HuH-7.5 (cell line): ENCODE results near the gene ALS2CL.

Experiments
- DNase-seq: peaks from one replicate; pipeline ENCODE4 v3.0.0; 2011; ENCODE audit warnings: low spot score

Gene ALS2CL

DNA sequence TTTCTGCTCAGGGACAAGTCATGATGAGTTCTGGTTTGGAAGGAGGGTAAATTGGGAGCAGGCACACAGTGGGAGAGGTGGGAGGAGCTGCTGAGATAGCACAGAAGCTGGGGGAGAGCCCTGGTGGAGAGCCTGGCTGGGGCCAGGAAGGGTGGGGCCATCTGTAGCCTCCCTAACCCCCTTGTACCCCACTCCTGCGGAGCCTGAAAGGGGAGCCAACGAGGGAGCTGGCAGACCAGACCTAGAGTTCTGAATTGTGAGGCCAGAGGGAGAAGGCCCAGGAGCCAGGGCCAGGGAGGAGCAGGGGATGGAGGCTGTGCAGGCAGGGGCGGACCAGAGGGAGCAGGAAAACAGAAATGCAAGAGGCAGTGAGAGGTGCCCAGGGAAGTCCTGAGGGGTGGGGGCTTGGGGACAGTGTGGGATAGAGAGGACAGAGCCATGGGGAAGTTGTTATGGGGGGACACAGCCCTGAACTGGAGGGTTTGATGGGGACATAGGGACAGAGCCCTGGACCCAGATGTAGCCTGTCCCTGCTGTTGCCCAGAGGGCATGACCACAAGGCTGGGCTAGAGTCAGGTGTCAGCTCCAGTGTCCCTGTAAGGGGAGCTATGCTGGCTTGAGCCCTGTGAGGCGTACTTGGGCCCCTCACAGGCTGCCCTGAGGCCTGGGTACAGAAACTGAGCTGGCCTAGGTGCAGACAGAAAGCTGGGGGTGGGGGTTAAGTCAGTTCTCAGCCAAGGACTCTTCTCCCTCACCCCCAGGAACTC, 8.9 kb upstream of the ALS2CL start:
- DNase-seq, result no peak

GRCh38 chr3:46701181-46701939, 7.9 kb upstream of the ALS2CL start, which contains the start of gene TMIE:
TMIE (plus strand) TSS chr3:46701392; CDS start chr3:46701488, 96 bp downstream.
- no peak for DNase-seq

- no peak for DNase-seq
Observed at GRCh38 chr3:46700772-46701171, 7.3 kb upstream of the ALS2CL start.

GRCh38 chr3:46699676-46700523, 6.4 kb upstream of the ALS2CL start:
- no peak for DNase-seq

DNA sequence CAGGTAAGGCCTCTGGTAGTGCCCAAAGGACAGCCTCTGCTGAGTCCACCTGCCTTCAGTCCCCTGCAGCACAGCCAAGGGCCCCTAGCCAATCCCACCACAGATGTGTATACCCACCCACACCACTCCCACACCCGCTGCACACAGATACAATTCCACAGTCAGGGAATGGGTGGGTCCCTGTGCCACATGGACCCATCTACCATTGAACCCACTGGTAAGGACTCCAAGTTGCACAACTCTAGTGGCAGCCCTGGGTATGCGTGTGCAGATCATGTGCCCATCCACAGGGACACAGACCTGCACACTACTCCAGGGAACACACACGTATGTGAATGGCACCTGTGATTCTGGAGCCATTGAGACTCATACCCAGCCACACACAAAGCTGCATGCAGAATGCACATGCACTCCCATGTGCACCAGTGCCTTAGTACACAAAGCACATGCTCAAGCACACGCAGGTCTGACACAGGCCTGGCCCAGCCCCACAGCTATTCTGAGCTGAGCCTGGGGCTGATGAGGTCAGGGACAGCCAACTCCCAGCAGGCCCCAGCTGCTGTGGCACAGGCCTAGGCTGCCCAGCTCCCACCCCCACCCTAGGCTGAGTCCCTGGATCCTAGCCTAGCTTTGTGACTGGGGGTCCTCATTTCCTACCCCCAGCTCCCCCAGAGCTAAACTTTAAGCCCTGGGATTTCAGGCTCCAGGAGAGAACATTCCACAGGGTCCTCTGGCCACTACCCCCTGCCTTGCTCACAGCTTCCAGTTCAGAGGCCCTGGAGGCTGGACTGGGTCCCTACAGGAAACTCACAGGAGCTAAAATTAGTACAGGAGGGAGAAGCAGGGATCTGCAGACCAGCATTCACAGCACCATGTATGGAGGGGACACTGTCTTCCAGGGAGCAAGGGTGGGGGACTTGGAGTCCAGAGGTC, 2.7 kb upstream of the ALS2CL start:
- no peak for DNase-seq

- DNase-seq, result peak; percentile 75
Observed at GRCh38 chr3:46695177-46695961, 1.9 kb upstream of the ALS2CL start.

DNA sequence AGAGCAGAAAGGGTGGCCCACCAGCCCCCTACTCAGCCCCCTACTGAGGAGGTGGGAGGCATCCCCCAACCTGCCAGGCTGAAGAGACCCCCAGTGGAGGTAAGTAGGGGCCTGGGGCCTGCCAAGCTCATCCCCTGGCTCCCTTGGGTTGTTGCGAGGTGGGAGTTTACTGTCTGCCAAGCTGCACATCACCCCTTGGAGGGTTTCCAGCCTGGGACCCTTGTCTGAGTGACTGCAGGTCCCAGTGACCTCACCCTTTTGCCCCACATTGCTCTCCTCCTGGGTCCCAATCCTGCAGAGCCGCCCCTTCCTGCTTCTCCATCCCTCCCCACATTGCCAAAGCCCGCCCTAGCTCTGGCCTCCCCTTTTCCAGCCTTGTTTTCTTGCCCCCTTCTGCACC, 1.0 kb upstream of the ALS2CL start:
- no peak for DNase-seq

DNA sequence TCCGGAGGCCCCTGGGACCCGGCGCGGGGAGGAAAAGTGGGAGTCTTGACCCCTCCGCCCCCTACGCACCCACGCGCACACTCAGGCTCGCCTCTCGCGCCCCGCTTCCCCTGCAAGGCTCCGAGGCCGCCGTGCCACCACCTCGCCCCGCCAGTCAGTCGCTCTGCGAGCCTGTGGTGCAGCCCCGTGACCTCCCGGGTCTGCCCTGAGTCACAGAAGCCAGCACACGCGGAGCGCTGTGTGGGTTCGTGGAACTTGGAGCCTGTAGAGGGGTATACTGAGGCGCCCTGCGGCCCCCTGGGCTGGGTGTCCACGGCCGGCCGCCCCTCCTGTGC, 380 bp upstream of the ALS2CL start:
- DNase-seq, result no peak

DNA sequence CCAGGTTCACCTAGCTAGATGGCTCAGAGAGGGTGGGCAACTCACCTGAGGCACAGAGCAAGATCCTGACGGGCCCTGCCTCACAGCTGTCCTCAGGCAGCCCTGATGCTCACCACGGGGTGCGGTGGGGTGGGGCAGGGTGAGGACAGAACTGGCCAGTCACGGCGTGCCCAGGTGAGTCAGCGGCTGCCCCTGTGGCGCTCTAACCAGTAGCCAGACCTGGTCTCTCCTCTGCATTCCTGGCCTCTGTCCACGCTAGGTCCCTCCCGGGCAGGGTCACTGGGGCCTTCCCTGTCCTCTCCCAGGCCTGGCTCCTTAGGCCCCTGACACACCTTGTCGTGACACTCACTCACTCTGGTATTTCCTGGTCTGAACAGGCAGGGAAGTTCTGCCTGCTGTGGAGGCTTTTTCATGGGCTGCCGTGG, 901 bp downstream of the ALS2CL start:
- DNase-seq, result peak; percentile 74

- DNase-seq, result no peak
Observed at GRCh38 chr3:46690798-46691197, 2.7 kb downstream of the ALS2CL start.

GRCh38 chr3:46685446-46685845, 8.0 kb downstream of the ALS2CL start:
- DNase-seq, result no peak

- DNase-seq, result no peak
Observed at GRCh38 chr3:46684891-46685290, 8.6 kb downstream of the ALS2CL start.

- DNase-seq, result no peak
Observed at GRCh38 chr3:46682974-46683373, 10.5 kb downstream of the ALS2CL start.

DNA sequence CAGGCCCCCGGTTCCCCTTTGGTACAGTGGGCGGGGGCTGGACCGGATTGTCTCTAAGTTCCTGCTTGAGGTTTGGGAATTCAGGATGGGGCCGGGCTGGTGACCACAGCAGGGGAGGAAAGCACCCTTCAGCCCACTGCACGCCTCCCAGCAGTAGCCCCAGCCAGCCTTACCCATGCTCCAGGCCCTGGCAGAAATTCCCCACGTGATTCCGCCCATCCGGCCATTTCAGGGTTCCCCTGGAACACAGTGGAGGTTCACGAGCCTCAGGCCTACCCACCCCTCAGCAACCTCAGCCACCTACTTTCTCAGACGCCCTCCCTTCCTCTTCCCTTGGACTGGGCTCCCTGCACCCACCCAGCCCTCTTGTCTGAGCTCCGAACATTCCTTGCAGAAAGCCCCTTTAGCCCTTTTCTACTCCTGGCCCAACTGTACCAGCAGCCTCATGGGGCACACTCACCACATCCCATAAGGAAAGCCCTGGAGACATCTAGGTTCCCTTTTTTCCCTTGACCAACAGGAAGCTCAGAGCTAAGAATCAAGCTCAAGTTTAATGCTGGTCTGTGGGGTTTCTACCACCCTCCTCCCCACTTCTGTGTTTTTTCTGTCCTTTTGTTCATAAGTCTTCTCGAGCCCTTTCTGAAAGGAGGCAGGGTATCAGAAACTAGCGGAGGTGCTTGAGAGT, 11.5 kb downstream of the ALS2CL start:
- DNase-seq, result no peak

GRCh38 chr3:46681387-46681786, 12.1 kb downstream of the ALS2CL start:
- no peak for DNase-seq

GRCh38 chr3:46680298-46680826, 13.1 kb downstream of the ALS2CL start:
- no peak for DNase-seq

GRCh38 chr3:46679681-46680080, 13.8 kb downstream of the ALS2CL start:
- DNase-seq, result no peak

DNA sequence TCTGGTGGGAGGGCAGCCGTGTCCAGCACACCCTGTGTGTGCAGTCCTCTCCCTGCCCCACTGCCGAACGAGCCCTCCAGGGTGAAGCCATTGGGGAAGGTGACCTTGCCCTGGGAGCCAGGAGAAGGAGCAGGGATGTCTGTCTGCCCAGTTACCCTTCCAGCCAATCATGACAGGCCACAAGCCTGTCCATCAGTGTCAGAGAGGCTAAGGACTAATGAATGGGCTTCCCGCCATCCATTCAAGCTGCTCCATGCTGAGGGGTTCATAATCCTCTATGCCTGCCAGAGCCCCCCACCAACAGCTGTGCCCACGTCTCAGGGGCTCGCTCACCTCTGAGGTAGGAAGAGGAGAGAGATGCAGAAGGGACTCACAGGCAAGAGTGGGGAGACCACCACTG, 15.2 kb downstream of the ALS2CL start:
- no peak for DNase-seq

GRCh38 chr3:46677411-46677726, 16.1 kb downstream of the ALS2CL start:
- DNase-seq, result no peak
